Stimulated activated CD8-positive, alpha-beta memory T cell treated with anti-CD3 and anti-CD28 coated beads, Interleukin-2, amount 100 ng/mL, for 1 hour (primary cell): ENCODE measurements around the gene CYP3A5.
"Not testable (repeated sequence)": the region's sequence is repeated elsewhere in the genome, so short reads cannot be mapped to it uniquely, and the experiment has no call there.

Experiments used
- DNase-seq, 2 donors: peaks; one replicate each; pipeline ENCODE4 v3.0.0-alpha.2; 2020; ENCODE audit warnings: low read depth in 2 of 2

Gene CYP3A5

DNA sequence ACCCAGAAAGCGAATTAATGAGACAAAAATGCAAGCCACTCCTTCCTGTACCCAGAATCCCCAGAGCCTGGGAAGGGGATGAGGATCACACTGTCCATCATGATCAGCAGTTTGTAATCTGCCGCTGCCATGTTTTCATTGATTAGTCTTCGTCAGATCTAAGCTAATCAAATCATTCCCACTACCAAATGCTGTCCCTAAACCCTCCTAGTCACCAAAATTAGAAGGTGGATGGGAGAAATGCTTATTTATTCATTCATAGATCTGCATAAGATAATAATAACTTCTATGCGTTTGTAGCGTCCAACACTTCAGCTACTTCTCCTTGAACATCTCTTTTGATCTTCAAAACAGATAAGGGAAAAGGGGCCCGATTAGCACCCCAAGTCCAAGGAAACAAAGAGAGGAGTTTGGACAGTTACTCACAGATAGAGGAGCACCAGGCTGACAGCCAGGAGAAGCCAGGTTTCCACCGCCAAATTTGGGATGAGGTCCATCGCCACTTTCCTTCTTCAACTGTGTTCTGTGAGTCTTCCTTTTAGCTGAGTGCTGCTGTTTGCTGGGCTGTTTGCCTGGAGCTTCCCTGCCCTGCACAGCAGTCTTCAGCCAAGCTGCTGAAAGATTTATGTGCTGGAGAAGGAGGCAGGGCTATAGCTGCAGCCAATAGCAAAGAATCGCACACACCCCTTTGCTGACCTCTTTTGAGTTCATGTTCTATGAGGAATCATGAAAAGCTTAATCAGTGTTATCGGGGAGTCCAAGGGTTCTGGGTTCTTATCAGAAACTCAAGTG, at the start of gene CYP3A5:
Gene CYP3A5 (minus strand): TSS at position 597 of the 792 bp plus-strand sequence. CDS start 100 bp downstream, at position 497.
- DNase-seq: no peak

DNA sequence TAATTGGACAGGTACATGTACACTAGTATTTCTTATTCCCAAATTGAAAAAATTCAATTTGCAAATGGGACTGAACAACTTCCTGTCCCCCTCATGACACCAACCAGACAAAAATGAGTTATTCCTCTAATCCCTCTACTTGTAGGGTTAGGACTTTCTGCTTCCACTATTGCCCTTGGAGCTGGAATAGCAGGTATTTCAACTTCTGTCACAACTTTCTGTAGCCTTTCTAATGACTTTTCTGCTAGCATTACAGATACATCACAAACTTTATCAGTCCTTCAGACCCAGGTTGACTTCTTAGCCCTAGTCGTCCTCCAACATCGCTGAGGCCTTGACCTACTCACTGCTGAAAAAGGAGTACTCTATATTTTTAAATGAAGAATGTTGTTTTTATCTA, 48.8 kb upstream of the CYP3A5 start:
- DNase-seq: no peak

DNA sequence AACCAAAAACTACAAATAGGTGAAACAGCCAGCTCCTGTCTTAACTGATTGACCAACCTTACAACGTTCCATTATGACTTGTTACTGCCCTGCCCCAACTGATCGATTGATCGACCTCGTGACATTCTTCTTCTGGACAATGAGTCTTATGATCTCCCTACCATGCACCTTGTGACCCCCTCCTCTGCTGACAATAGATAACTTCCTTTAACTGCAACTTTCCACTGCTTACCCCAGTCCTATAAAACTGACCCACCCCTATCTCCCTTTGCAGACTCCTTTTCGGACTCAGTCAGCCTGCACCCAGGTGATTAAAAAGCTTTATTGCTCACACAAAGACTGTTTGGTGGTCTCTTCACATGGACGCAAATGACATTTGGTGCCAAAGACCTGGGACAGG, 43.4 kb upstream of the CYP3A5 start:
- not testable (repeated sequence) for DNase-seq

GRCh38 chr7:99720800-99721595, 41.2 kb upstream of the CYP3A5 start:
- no peak for DNase-seq

DNA sequence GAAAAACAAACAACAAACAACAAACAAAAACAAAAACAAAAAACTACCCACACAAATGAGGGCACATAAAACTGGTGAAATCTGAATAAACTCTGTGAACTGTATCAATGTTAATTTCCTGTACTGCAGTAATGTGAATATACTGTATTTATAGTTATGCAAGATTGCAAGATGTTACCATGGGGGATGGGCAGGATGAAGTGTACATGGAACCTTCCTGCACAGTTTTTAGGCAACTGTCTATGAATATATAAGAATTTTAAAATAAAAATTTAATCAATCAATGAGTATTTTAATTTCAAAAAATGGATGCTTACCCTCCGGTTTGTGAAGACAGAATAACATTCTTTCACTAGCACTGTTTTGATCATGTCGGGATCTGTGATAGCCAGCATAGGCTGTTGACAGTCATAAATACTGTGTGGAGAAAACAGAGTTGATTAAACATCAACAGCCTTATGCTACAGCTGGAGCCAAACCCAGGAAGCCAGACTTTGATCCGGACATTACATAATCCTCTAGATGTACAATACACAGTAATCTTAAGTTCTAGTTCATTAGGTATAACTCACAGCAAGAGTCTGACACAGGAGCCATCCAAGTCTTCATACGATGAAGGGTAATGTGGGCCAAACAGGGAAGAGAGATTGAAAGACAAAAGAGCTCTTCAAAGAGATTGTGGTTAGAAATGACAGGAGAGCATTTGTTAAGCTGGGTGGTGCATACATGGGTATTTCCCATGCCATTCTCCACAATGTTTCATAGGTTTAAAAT, 40.4 kb upstream of the CYP3A5 start:
- no peak for DNase-seq

GRCh38 chr7:99713995-99714570, 34.3 kb upstream of the CYP3A5 start:
- no peak for DNase-seq

- DNase-seq: no peak
Observed at GRCh38 chr7:99709838-99710578, 30.2 kb upstream of the CYP3A5 start.

DNA sequence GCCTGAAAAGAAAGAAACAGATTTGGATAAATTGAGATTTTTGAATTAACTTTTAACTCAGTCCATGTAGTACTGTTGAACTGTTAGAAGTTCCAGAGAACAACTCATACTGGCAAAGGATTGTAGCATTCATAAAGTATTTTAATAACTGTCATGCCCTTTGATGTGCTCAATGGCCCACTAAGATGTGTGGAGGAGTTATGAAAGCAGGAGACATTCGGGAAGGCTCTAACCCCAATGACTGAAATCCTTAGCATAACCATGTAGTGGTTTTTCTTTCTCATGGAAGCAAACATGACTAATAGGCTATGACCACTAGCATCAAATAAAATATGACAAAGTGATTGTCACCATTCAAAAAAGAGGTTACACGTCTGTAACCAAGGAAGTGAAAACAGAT, 29.5 kb upstream of the CYP3A5 start:
- DNase-seq: no peak

- no peak for DNase-seq
Observed at GRCh38 chr7:99707096-99707495, 27.3 kb upstream of the CYP3A5 start.

DNA sequence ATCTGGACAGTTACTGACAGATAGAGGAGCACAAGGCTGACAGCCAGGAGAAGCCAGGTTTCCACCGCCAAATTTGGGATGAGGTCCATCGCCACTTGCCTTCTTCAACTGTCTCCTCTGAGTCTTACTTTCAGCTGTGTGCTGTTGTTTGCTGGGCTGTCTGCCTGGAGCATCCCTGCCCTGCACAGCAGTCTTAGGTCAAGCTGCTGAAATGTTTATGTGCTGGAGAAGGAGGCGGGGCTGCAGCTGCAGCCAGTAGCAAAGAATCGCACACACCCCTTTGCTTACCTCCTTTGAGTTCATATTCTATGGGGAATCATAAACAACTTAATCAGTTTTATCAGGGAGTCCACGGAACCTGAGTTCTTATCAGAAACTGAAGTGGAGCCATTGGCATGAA, 20.1 kb upstream of the CYP3A5 start:
- DNase-seq: no peak

GRCh38 chr7:99698867-99699730, 19.3 kb upstream of the CYP3A5 start:
- not testable (repeated sequence) for DNase-seq

GRCh38 chr7:99694912-99695304, 15.1 kb upstream of the CYP3A5 start:
- DNase-seq: no peak

DNA sequence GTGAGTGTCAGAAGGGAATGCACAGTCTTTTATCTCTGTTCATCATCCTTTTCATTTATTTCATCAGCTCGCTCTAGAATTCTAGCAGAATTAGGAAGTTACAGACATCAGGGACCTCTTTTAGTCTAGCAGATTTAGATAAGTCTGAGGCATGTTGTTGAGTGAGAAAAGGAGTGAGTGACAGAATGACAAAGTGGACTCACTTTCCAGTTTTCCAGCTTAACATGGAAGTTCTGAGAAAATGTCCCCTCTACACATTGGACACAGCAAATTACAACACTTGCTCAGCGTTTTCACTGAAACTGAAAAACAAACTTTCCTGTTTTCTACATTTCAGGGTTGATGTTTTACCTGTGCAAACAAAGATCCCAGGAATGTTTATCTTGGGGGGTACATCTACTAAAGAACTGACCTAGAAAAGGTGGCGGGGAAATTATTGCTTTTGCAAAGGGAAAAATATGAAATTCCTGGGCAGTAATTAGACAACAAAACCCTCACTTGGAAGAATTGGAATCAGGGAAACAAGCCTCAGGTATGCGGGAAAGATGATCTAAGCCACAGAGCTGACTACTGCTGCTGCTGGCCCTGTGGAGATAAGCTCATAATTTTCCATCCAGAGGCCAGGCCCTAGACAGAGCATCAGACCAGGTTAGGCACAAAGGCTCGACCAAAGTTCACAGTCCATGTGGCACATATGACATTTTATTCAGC, 14.6 kb upstream of the CYP3A5 start:
- DNase-seq: no peak

- no peak for DNase-seq
Observed at GRCh38 chr7:99693427-99694200, 13.8 kb upstream of the CYP3A5 start.

DNA sequence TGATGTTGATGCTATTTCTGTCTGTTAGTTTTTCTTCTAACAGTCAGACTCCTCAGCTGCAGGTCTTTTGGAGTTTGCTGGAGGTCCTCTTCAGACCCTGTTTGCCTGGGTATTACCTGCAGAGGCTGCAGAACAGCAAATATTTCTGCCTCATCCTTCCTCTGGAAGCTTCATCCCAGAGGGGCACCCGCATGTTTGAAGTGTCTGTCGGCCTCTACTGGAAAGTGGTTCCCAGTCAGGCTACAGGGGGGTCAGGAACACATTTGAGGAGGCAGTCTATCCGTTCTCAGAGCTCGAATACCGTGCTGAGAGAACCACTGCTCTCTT, 13.3 kb upstream of the CYP3A5 start:
- no peak for DNase-seq

DNA sequence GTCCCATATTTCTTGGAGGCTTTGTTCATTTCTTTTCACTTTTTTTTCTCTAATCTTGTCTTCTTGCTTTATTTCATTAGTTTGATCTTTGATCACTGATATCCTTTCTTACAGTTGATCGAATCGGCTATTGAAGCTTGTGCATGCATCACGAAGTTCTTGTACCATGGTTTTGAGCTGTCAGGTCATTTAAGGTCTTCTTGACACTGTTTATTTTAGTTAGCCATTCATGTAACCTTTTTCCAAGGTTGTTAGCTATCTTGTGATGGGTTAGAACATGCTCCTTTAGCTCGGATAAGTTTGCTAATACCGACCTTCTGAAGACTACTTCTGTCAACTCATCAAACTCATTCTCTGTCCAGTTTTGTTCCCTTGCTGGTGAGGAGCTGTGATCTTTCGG, 12.8 kb upstream of the CYP3A5 start:
- DNase-seq: not testable (repeated sequence)

- not testable (repeated sequence) for DNase-seq
Observed at GRCh38 chr7:99691658-99692057, 11.9 kb upstream of the CYP3A5 start.

- DNase-seq: not testable (repeated sequence)
Observed at GRCh38 chr7:99690918-99691317, 11.1 kb upstream of the CYP3A5 start.
